BLaER1 treated with 17β-estradiol and CSF1 and Interleukin-3, amounts not matched to agents 10 nM and 100 nM (cell line): Measurements from ENCODE around the gene RNF38.
A peak's percentile ranks its signal among the peaks of the same experiment; 100 is the strongest.

ENCODE experiments used
- H3K27ac ChIP-seq, 11 experiments: shearing (Covaris generic); formaldehyde crosslinking; 2 replicates each; pipeline ENCODE4 v1.8.1; 2022
- H3K27me3 ChIP-seq, 11 experiments: shearing (Covaris generic); formaldehyde crosslinking; 2 replicates each; pipeline ENCODE4 v1.8.1; 2022
- H3K36me3 ChIP-seq, 11 experiments: shearing (Covaris generic); formaldehyde crosslinking; 2 replicates each; pipeline ENCODE4 v1.8.1; 2022
- H3K4me1 ChIP-seq, 10 experiments: shearing (Covaris generic); formaldehyde crosslinking; 2 replicates each; pipeline ENCODE4 v1.8.1; 2022
- H3K4me2 ChIP-seq, 11 experiments: shearing (Covaris generic); formaldehyde crosslinking; 2 replicates each; pipeline ENCODE4 v1.8.1; 2022
- H3K4me3 ChIP-seq, 10 experiments: shearing (Covaris generic); formaldehyde crosslinking; 2 replicates each; pipeline ENCODE4 v1.8.1; 2022
- H3K9ac ChIP-seq, 11 experiments: shearing (Covaris generic); formaldehyde crosslinking; 2 replicates each; pipeline ENCODE4 v1.8.1; 2022
- H3K9me3 ChIP-seq, 11 experiments: shearing (Covaris generic); formaldehyde crosslinking; replicated peaks in 1 of 11; 2 replicates each; pipeline ENCODE4 v1.8.1; 2022
- H4K20me1 ChIP-seq, 11 experiments: shearing (Covaris generic); formaldehyde crosslinking; 2 replicates each; pipeline ENCODE4 v1.8.1; 2022
- Cebpa-rat ChIP-seq, 11 experiments: shearing (Covaris generic); IDR thresholded peaks; 2 replicates each; pipeline ENCODE4 v1.8.1; 2022

Gene RNF38

GRCh38 chr9:36438536-36439236 is 38.6 kb upstream of the RNF38 start:
- Histone ChIP-seq H4K20me1 (peaks cover 28 to 95% (median 51%) of the 10 kb centered on the region in 11 experiments; a peak in 20 of 22 replicates), H3K4me2 (no peak overlapping the region), H3K9ac (no peak overlapping the region), H3K36me3 (peaks cover 10 to 53% (median 31%) of the 10 kb centered on the region in 11 experiments; a peak in 19 of 22 replicates), H3K4me3 (no peak overlapping the region), H3K9me3 (peaks cover 0 to 33% (median 23%) of the 10 kb centered on the region in 11 experiments; a peak in 18 of 22 replicates), H3K27ac (no peak overlapping the region), H3K27me3 (no peaks in the 10 kb centered on the region), H3K4me1 (peaks cover 0 to 34% (median 0%) of the 10 kb centered on the region in 10 experiments; a peak in 5 of 20 replicates)
- no peak for TF ChIP-seq Cebpa-rat (IDR thresholded peaks at IDR 0.05)

- Histone ChIP-seq H3K4me2 (no peak overlapping the region), H3K4me3 (no peak overlapping the region), H3K36me3 (peaks cover 8 to 44% (median 27%) of the 10 kb centered on the region in 11 experiments; a peak in 19 of 22 replicates), H4K20me1 (peaks cover 22 to 93% (median 43%) of the 10 kb centered on the region in 11 experiments; a peak in 20 of 22 replicates), H3K9me3 (peaks cover 0 to 33% (median 23%) of the 10 kb centered on the region in 11 experiments; a peak in 18 of 22 replicates), H3K27ac (no peak overlapping the region), H3K9ac (no peak overlapping the region), H3K4me1 (peaks cover 0 to 34% (median 0%) of the 10 kb centered on the region in 10 experiments; a peak in 5 of 20 replicates), H3K27me3 (no peaks in the 10 kb centered on the region)
- TF ChIP-seq Cebpa-rat (IDR thresholded peaks at IDR 0.05), result no peak
Observed at GRCh38 chr9:36437790-36438189, 37.7 kb upstream of the RNF38 start.

GRCh38 chr9:36436909-36437308 is 36.8 kb upstream of the RNF38 start:
- no peaks in the 10 kb centered on the region for H3K27me3 ChIP-seq

GRCh38 chr9:36433386-36433785 is 33.3 kb upstream of the RNF38 start:
- Histone ChIP-seq H3K9ac (no peak overlapping the region), H3K27me3 (no peaks in the 10 kb centered on the region), H3K27ac (no peak overlapping the region), H3K4me3 (no peak overlapping the region), H3K36me3 (peaks cover 18 to 51% (median 36%) of the 10 kb centered on the region in 11 experiments; a peak in 20 of 22 replicates), H3K9me3 (peaks cover 0 to 5% (median 0%) of the 10 kb centered on the region in 11 experiments; a peak in 3 of 22 replicates), H3K4me2 (no peak overlapping the region), H3K4me1 (peaks cover 0 to 23% (median 0%) of the 10 kb centered on the region in 10 experiments; a peak in 5 of 20 replicates), H4K20me1 (peaks cover 28 to 94% (median 46%) of the 10 kb centered on the region in 11 experiments; a peak in 20 of 22 replicates)
- no peak for TF ChIP-seq Cebpa-rat (IDR thresholded peaks at IDR 0.05)

More at GRCh38 chr9:36436909-36437308, 36.8 kb upstream of the RNF38 start:
- TF ChIP-seq Cebpa-rat (IDR thresholded peaks at IDR 0.05), result no peak
- H4K20me1 ChIP-seq, result peaks cover 21 to 92% (median 42%) of the 10 kb centered on the region in 11 experiments; a peak in 20 of 22 replicates
- H3K9me3 ChIP-seq, result peaks cover 0 to 27% (median 22%) of the 10 kb centered on the region in 11 experiments; a peak in 18 of 22 replicates
- peaks cover 11 to 42% (median 28%) of the 10 kb centered on the region in 11 experiments; a peak in 19 of 22 replicates for H3K36me3 ChIP-seq
- no peak overlapping the region for H3K27ac ChIP-seq
- H3K4me1 ChIP-seq, result peaks cover 0 to 27% (median 0%) of the 10 kb centered on the region in 10 experiments; a peak in 5 of 20 replicates
- H3K4me2 ChIP-seq, result no peak overlapping the region
- no peak overlapping the region for H3K4me3 ChIP-seq
- H3K9ac ChIP-seq, result no peak overlapping the region

- H3K4me1 ChIP-seq, result peaks cover 0 to 8% (median 0%) of the 10 kb centered on the region in 10 experiments; a peak in 3 of 20 replicates
- H3K27ac ChIP-seq, result no peak overlapping the region
- H3K4me3 ChIP-seq, result no peak overlapping the region
- H3K36me3 ChIP-seq, result peaks cover 19 to 64% (median 48%) of the 10 kb centered on the region in 11 experiments; a peak in 21 of 22 replicates
- H3K27me3 ChIP-seq, result no peaks in the 10 kb centered on the region
- peaks cover 7 to 92% (median 29%) of the 10 kb centered on the region in 11 experiments; a peak in 14 of 22 replicates for H4K20me1 ChIP-seq
- TF ChIP-seq Cebpa-rat (IDR thresholded peaks at IDR 0.05), result no peak
- no peak overlapping the region for H3K4me2 ChIP-seq
- H3K9ac ChIP-seq, result no peak overlapping the region
- H3K9me3 ChIP-seq, result peaks cover 0 to 25% (median 19%) of the 10 kb centered on the region in 11 experiments; a peak in 17 of 22 replicates
Observed at GRCh38 chr9:36431078-36431477, 31.0 kb upstream of the RNF38 start.

DNA sequence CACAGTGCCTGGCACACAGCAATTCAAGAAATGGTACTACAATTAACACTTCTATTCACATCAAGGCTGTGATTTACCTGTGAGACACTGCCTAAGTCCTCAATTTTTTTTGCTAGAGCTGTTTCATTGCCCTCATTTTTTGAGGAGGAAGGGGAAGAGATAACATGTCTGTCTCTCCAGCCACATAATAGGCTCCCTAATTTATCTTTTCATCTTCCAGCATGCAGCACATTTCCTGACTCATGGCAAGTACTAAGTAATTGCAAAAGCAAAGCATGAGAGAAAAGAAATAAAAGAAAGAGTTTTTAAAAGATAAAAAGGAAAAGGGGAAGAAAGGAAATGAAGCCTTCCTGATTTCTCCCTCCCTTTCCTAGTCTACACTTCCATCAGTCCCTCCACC is 26.9 kb upstream of the RNF38 start:
- Histone ChIP-seq H3K9ac (no peak overlapping the region), H3K4me2 (no peak overlapping the region), H4K20me1 (peaks cover 5 to 93% (median 27%) of the 10 kb centered on the region in 11 experiments; a peak in 14 of 22 replicates), H3K27me3 (no peaks in the 10 kb centered on the region), H3K9me3 (peaks cover 0 to 29% (median 23%) of the 10 kb centered on the region in 11 experiments; a peak in 17 of 22 replicates), H3K4me1 (peaks cover 0 to 28% (median 17%) of the 10 kb centered on the region in 10 experiments; a peak in 15 of 20 replicates), H3K4me3 (no peak overlapping the region), H3K36me3 (peaks cover 22 to 82% (median 54%) of the 10 kb centered on the region in 11 experiments), H3K27ac (no peak overlapping the region)
- TF ChIP-seq Cebpa-rat (IDR thresholded peaks at IDR 0.05), result no peak

DNA sequence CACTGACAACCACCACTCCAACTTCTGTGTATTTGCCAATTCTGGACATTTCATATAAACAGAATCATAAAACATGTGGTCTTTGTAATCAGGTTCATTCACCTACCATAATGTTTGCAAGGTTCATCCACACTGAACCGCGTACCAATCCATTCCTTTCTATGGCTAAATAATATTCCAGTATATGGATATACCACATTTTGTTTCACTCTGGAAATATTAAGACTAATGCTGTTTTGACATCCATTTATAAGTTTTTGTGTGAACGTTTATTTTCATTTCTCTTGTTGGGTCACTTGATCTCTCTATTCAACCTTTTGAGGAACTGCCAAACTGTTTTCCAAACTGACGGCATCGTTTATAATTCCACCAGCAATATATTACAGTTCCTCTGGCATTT is 26.3 kb upstream of the RNF38 start:
- H3K9me3 ChIP-seq, result peaks cover 0 to 29% (median 23%) of the 10 kb centered on the region in 11 experiments; a peak in 17 of 22 replicates
- no peak overlapping the region for H3K4me2 ChIP-seq
- H3K9ac ChIP-seq, result no peak overlapping the region
- peaks cover 22 to 82% (median 58%) of the 10 kb centered on the region in 11 experiments for H3K36me3 ChIP-seq
- peaks cover 0 to 28% (median 17%) of the 10 kb centered on the region in 10 experiments; a peak in 15 of 20 replicates for H3K4me1 ChIP-seq
- H3K27me3 ChIP-seq, result no peaks in the 10 kb centered on the region
- no peak for TF ChIP-seq Cebpa-rat (IDR thresholded peaks at IDR 0.05)
- H3K4me3 ChIP-seq, result no peak overlapping the region
- peaks cover 5 to 92% (median 24%) of the 10 kb centered on the region in 11 experiments; a peak in 14 of 22 replicates for H4K20me1 ChIP-seq
- no peak overlapping the region for H3K27ac ChIP-seq

DNA sequence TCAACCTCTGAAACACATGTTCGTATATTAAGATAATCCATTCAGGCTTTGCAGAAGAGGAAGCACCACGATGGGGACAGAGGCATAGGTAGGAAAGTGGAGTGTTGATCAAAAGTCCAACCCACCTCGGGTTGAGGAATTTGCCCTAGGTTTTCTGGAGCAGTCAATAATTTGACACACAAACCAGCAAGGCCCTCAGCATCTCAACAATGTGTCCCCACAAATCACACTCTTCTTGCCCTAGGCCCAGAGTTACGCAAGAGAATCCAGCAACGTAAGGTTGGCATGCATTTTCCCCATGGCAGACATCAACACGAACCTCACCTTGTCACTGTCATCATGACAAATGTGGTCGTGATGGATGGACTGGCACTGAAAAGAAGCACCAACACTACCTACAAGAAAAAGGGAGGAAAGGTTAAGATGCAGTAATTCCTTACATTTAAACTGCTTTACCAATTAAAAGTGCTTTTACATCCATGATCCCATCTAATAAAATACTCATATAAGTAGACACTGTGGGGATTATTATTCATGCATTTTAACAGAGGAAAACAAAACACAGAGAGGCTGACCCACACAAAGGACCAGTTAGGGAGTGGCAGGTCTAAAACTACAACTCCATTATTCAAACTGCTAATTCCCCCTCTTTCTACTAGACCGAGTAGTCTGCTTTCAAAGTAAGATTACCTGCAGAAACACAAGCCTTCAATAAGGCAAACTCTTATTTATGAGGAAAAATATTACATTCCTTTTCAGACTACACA is 24.4 kb upstream of the RNF38 start:
- Histone ChIP-seq H3K27ac (peak overlapping the region in 1 of 11 experiments; percentile 31; a peak in 1 of 22 replicates), H4K20me1 (peaks cover 3 to 86% (median 26%) of the 10 kb centered on the region in 11 experiments; a peak in 15 of 22 replicates), H3K27me3 (no peaks in the 10 kb centered on the region), H3K4me3 (no peak overlapping the region), H3K4me2 (peak overlapping the region in 8 of 11 experiments; percentile 1 to 87 (median 47); a peak in 15 of 22 replicates), H3K9me3 (peaks cover 0 to 29% (median 23%) of the 10 kb centered on the region in 11 experiments; a peak in 17 of 22 replicates), H3K9ac (no peak overlapping the region), H3K36me3 (peaks cover 27 to 82% (median 55%) of the 10 kb centered on the region in 11 experiments), H3K4me1 (peaks cover 0 to 28% (median 17%) of the 10 kb centered on the region in 10 experiments; a peak in 15 of 20 replicates)
- TF ChIP-seq Cebpa-rat (IDR thresholded peaks at IDR 0.05), result peak in 5 of 11 experiments; percentile 30 to 83 (median 50); a peak in 8 of 22 replicates
